Measurements from ENCODE around the gene NUP37.
"Not testable (repeated sequence)": the region's sequence is repeated elsewhere in the genome, so short reads cannot be mapped to it uniquely, and the experiment has no call there.

The NUP37 gene

GRCh38 chr12:102119674-102120563, at the start of gene NUP37, which contains the start of gene PARPBP:
NUP37 (minus strand) TSS chr12:102120114; CDS start chr12:102118518, 1,596 bp downstream.
PARPBP (plus strand) TSS chr12:102120183; CDS start chr12:102123889, 3,706 bp downstream.
- peak; percentile 87 for DNase-seq

- DNase-seq, result peak; percentile 23
Measured at GRCh38 chr12:102167821-102168604, 48.1 kb upstream of the NUP37 start.

- no peak for DNase-seq
Measured at GRCh38 chr12:102163383-102163782, 43.5 kb upstream of the NUP37 start.

- DNase-seq, result not testable (repeated sequence)
Measured at GRCh38 chr12:102155206-102155605, 35.3 kb upstream of the NUP37 start.

- DNase-seq, result not testable (repeated sequence)
Measured at GRCh38 chr12:102147062-102147587, 27.2 kb upstream of the NUP37 start.

- DNase-seq, result no peak
Measured at GRCh38 chr12:102144221-102144620, 24.3 kb upstream of the NUP37 start.

GRCh38 chr12:102142866-102143373, 23.0 kb upstream of the NUP37 start:
- not testable (repeated sequence) for DNase-seq

- not testable (repeated sequence) for DNase-seq
Measured at GRCh38 chr12:102137619-102138018, 17.7 kb upstream of the NUP37 start.

GRCh38 chr12:102131442-102131841, 11.5 kb upstream of the NUP37 start:
- not testable (repeated sequence) for DNase-seq

GRCh38 chr12:102130720-102131119, 10.8 kb upstream of the NUP37 start:
- not testable (repeated sequence) for DNase-seq

GRCh38 chr12:102121328-102121727, 1.4 kb upstream of the NUP37 start:
- DNase-seq, result not testable (repeated sequence)

- peak; percentile 8 for DNase-seq
Measured at GRCh38 chr12:102120886-102121285, 972 bp upstream of the NUP37 start.

GRCh38 chr12:102120564-102120873, 605 bp upstream of the NUP37 start:
- DNase-seq, result no peak

- no peak for DNase-seq
Measured at GRCh38 chr12:102118874-102119273, 1.0 kb downstream of the NUP37 start.

- no peak for DNase-seq
Measured at GRCh38 chr12:102116392-102116791, 3.5 kb downstream of the NUP37 start.

- DNase-seq, result no peak
Measured at GRCh38 chr12:102114212-102114611, 5.7 kb downstream of the NUP37 start.

- DNase-seq, result no peak
Measured at GRCh38 chr12:102110782-102111181, 9.1 kb downstream of the NUP37 start.

- DNase-seq, result no peak
Measured at GRCh38 chr12:102107970-102108369, 11.9 kb downstream of the NUP37 start.

- DNase-seq, result no peak
Measured at GRCh38 chr12:102106905-102107304, 13.0 kb downstream of the NUP37 start.

GRCh38 chr12:102096855-102097254, 23.1 kb downstream of the NUP37 start:
- DNase-seq, result no peak

GRCh38 chr12:102095677-102096263, 24.1 kb downstream of the NUP37 start:
- peak; percentile 38 for DNase-seq

- peak; percentile 39 for DNase-seq
Measured at GRCh38 chr12:102093319-102093718, 26.6 kb downstream of the NUP37 start.

Data from fibroblast of upper back skin (primary cell).